ENCODE measurements around the gene POLR1H. TPM values are rescaled to one million over a fixed set of nuclear protein-coding genes. Genes with fewer than 3 reads are reported as not detected.

POLR1H gene
- total RNA-seq, 1 experiment from 2014 or later: 31.9 TPM

DNA sequence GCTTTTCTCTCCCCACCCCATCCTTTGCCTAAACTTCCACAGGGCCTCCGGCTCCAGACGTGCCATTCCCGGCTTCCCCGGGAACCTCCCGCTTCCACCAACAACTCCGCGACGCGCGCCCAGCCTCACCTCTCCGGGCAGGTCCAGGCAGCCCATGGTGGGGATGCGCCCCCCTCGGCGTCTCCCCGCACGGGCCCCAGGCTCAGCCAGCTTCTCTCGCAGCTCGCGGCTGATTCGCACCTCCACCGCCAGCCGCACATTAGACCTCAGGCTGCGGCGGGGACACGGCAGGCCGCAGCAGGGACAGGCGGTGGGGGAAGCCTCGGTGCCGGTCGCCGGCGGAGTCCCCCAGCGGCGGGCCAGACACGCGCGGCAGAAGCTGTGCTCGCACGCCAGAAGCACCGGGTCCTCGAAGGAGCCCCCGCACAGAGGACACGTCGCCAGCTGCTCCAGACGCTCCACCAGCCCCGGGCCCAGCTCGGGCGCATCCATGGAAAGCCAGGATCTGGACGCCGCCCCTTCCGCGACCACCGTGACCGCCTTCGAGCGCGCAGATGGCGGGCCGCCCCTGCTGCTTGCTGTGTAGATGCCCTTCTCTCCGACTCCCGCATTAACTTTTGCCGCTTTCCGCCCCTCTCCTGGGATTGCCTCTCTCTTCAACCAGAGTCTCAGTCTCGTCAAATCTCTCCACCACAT is 14.2 kb downstream of the POLR1H start, which contains the start of gene RNF39:
RNF39 (minus strand) TSS at position 676 of the 696 bp plus-strand sequence; CDS start at position 492, 184 bp downstream.
- Histone ChIP-seq H4K91ac (ENCODE audit: insufficient read length, low read depth, low read length) (no peak within 1 kb of the TSS), H3K4ac (ENCODE audit: low read depth, low read length) (no peak within 1 kb of the TSS), H2AK5ac (ENCODE audit: insufficient read length, low read length) (no peak within 1 kb of the TSS), H2AFZ (ENCODE audit: low read length) (no peak within 1 kb of the TSS), H3K4me1 (ENCODE audit: insufficient read depth, low read length) (no peaks in the 10 kb centered on the region), H3K23me2 (ENCODE audit: insufficient read length, low read depth, low read length, poor library complexity, severe bottlenecking) (peaks cover 29% of the 10 kb centered on the region), H2BK12ac (ENCODE audit: insufficient read length, low read depth, low read length) (no peak within 1 kb of the TSS), H2BK20ac (ENCODE audit: low read depth, low read length, poor library complexity, severe bottlenecking) (no peak within 1 kb of the TSS), H3K56ac (ENCODE audit: insufficient read length, low read depth, low read length) (no peak within 1 kb of the TSS), H3K14ac (ENCODE audit: insufficient read depth, low read length) (no peak within 1 kb of the TSS; the same call in 1 of the 2 replicates), H3K9ac (ENCODE audit: extremely low read depth, insufficient read length, low read length) (no peak within 1 kb of the TSS), H3K18ac (ENCODE audit: insufficient read length, low read depth, low read length) (no peak within 1 kb of the TSS), H3K9me3 (ENCODE audit: control insufficient read depth, low read depth, low read length) (no peaks in the 10 kb centered on the region), H3T11ph (ENCODE audit: low read length) (no peak within 1 kb of the TSS), H3K23ac (ENCODE audit: insufficient read length, low read depth, low read length) (no peak within 1 kb of the TSS), H2BK5ac (ENCODE audit: insufficient read length, low read length) (no peak within 1 kb of the TSS), H3K4me2 (ENCODE audit: insufficient read depth, insufficient read length, low read length) (peak within 1 kb of the TSS; percentile 83), H4K5ac (ENCODE audit: insufficient read length, low read depth, low read length) (no peak within 1 kb of the TSS), H3K27me3 (ENCODE audit: insufficient read depth, low read length) (peaks cover 45% of the 10 kb centered on the region), H3K79me2 (ENCODE audit: insufficient read depth, low read length) (no peaks in the 10 kb centered on the region), H3K27ac (ENCODE audit: insufficient read length, low read depth, low read length) (no peak within 1 kb of the TSS), H2BK15ac (ENCODE audit: low read depth, low read length) (no peak within 1 kb of the TSS), H2BK120ac (ENCODE audit: low read depth, low read length, poor library complexity, severe bottlenecking) (no peak within 1 kb of the TSS), H4K8ac (replicated peaks; ENCODE audit: insufficient read length, low read depth, low read length) (no peak within 1 kb of the TSS), H4K20me1 (ENCODE audit: control insufficient read depth, insufficient read depth, insufficient read length) (no peaks in the 10 kb centered on the region), H3K79me1 (ENCODE audit: insufficient read depth, low read depth, low read length, poor library complexity, severe bottlenecking) (no peaks in the 10 kb centered on the region)
- Mint-ChIP-seq H3K4me3 (peak within 1 kb of the TSS; percentile 73 to 93), H3K36me3 (ENCODE audit: insufficient read depth in 1 of 3, low read depth in 3 of 3) (peaks cover 0 to 8% (median 8%) of the 10 kb centered on the region in 3 experiments; a peak in 4 of 7 replicates), H3K27me3 (ENCODE audit: low read depth) (peaks cover 99% of the 10 kb centered on the region), H3K4me1 (peaks cover 34 to 36% of the 10 kb centered on the region in 2 experiments), H3K9me3 (peaks cover 0 to 3% of the 10 kb centered on the region in 2 experiments; a peak in 2 of 5 replicates), H3K27ac (peak within 1 kb of the TSS in 1 of 3 experiments; percentile 86; a peak in 1 of 7 replicates)
- DNase-seq: no peak
- no CpG with 5 or more reads among the region's 64 CpGs for WGBS (ENCODE audit: extremely low coverage, insufficient read length, low lambda C conversion rate)
- TF ChIP-seq CTCF (conservative IDR thresholded peaks at IDR 0.05): no peak

Data from H9 (cell line).